HEK293 (cell line): ENCODE data around the gene GCA.
A peak's percentile ranks its signal among the peaks of the same experiment; 100 is the strongest.

Experiments
- ZBTB20 ChIP-seq: fragments of 450-650 bp; formaldehyde crosslinking; IDR thresholded peaks from 2 replicates; pipeline ENCODE4 v1.5.1; 2016; ENCODE audit warnings: missing biosample characterization, missing genetic modification characterization
- ZFP41 ChIP-seq: fragments of 450-650 bp; formaldehyde crosslinking; IDR thresholded peaks from 2 replicates; pipeline ENCODE4 v1.5.1; 2016; ENCODE audit warnings: missing biosample characterization, missing genetic modification characterization, borderline replicate concordance
- ZNF146 ChIP-seq: fragments of 450-650 bp; formaldehyde crosslinking; IDR thresholded peaks from 2 replicates; pipeline ENCODE4 v1.5.1; 2016; ENCODE audit warnings: missing biosample characterization, missing genetic modification characterization
- ZNF2 ChIP-seq: fragments of 450-650 bp; formaldehyde crosslinking; IDR thresholded peaks from 2 replicates; pipeline ENCODE4 v1.5.1; 2016; ENCODE audit warnings: missing biosample characterization, missing genetic modification characterization
- ZNF292 ChIP-seq: fragments of 450-650 bp; formaldehyde crosslinking; IDR thresholded peaks from 2 replicates; pipeline ENCODE4 v1.5.1; 2016; ENCODE audit warnings: low read depth, missing biosample characterization, missing genetic modification characterization, borderline replicate concordance
- ZNF335 ChIP-seq: fragments of 450-650 bp; formaldehyde crosslinking; conservative IDR thresholded peaks from 2 replicates; pipeline ENCODE4 v1.5.1; 2016; ENCODE audit warnings: missing biosample characterization, missing genetic modification characterization
- ZNF501 ChIP-seq: fragments of 450-650 bp; formaldehyde crosslinking; IDR thresholded peaks from 2 replicates; pipeline ENCODE4 v1.5.1; 2016; ENCODE audit warnings: missing biosample characterization, missing genetic modification characterization
- ZNF530 ChIP-seq: fragments of 450-650 bp; formaldehyde crosslinking; IDR thresholded peaks from 2 replicates; pipeline ENCODE4 v1.5.1; 2016; ENCODE audit warnings: low read depth, missing biosample characterization, missing genetic modification characterization
- ZNF76 ChIP-seq: fragments of 450-650 bp; formaldehyde crosslinking; IDR thresholded peaks from 2 replicates; pipeline ENCODE4; 2016; ENCODE audit warnings: low read depth, missing biosample characterization, missing genetic modification characterization, borderline replicate concordance
- ZNF843 ChIP-seq: fragments of 450-650 bp; formaldehyde crosslinking; IDR thresholded peaks from 2 replicates; pipeline ENCODE4 v1.5.1; 2016; ENCODE audit warnings: missing biosample characterization, missing genetic modification characterization
- ZXDB ChIP-seq: fragments of 450-650 bp; formaldehyde crosslinking; IDR thresholded peaks from 2 replicates; pipeline ENCODE4 v1.5.1; 2016; ENCODE audit warnings: missing biosample characterization, missing genetic modification characterization
- TF ChIP-seq, protein P1 (sequence below): fragments of 450-650 bp; formaldehyde crosslinking; IDR thresholded peaks from 2 replicates; pipeline ENCODE4 v1.5.1; 2016; ENCODE audit warnings: missing biosample characterization, missing genetic modification characterization
- TF ChIP-seq, protein P2 (sequence below): fragments of 450-650 bp; formaldehyde crosslinking; conservative IDR thresholded peaks from 2 replicates; pipeline ENCODE4 v1.5.1; 2016; ENCODE audit warnings: low read depth, missing biosample characterization, missing genetic modification characterization
- TF ChIP-seq, protein P3 (sequence below): fragments of 450-650 bp; formaldehyde crosslinking; IDR thresholded peaks from 2 replicates; pipeline ENCODE4 v1.5.1; 2016; ENCODE audit warnings: missing biosample characterization, missing genetic modification characterization
- TF ChIP-seq, protein P4 (sequence below): fragments of 450-650 bp; formaldehyde crosslinking; IDR thresholded peaks from 2 replicates; pipeline ENCODE4 v1.5.1; 2016; ENCODE audit warnings: missing biosample characterization, missing genetic modification characterization
- TF ChIP-seq, protein P5 (sequence below): fragments of 450-650 bp; formaldehyde crosslinking; IDR thresholded peaks from 2 replicates; pipeline ENCODE4 v1.5.1; 2016; ENCODE audit warnings: missing biosample characterization, missing genetic modification characterization
- TF ChIP-seq, protein P6 (sequence below): fragments of 450-650 bp; formaldehyde crosslinking; conservative IDR thresholded peaks from 2 replicates; pipeline ENCODE4 v1.5.1; 2016; ENCODE audit warnings: low read depth, missing biosample characterization, missing genetic modification characterization
- TF ChIP-seq, protein P7 (sequence below): fragments of 450-650 bp; formaldehyde crosslinking; IDR thresholded peaks from 2 replicates; pipeline ENCODE4 v1.5.1; 2016; ENCODE audit warnings: missing biosample characterization, missing genetic modification characterization

Gene GCA

DNA sequence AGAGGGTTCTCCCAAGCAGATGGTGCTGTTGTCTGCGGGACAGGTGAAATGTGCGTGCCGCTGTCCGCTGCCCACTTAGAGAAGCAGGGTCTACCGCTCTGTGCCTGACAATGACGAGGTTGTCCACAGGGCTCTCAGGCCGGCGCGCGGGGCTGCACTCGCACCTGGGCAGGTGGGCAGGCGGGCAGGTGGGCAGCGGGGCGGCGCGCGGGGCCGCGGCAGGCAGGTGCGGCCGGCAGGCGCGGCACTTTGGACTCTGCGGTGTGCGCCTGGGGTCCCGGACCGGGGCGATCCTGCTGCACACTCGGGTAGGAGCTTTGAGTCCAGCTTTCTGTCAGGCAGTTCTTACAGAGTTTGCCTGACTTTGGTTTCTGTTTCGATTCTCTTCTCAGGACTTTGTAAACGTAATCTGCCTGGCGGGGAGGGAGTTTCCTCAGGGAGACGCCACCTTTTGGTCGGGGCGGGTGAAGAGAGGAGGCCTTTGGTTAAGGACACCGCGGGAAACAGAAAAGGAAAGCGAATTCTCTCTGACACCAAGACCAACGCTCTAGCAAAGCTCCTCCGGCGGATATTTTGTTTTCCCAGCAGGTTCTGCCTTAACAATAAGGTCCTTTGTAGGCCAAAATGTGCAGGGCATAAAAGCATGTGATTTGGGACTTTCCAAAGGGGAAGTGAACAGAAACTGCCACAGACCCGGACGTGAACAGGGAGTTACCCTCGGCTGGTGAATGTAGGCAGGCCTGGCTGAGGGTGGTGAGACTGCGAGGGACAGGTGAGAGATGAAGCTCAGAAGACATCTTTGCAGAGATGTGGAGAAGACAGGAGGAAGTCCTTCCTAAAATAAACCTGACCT lies 25.4 kb upstream of the GCA start, which contains the start of gene IFIH1 (continued):
- TF ChIP-seq, protein P1, sequence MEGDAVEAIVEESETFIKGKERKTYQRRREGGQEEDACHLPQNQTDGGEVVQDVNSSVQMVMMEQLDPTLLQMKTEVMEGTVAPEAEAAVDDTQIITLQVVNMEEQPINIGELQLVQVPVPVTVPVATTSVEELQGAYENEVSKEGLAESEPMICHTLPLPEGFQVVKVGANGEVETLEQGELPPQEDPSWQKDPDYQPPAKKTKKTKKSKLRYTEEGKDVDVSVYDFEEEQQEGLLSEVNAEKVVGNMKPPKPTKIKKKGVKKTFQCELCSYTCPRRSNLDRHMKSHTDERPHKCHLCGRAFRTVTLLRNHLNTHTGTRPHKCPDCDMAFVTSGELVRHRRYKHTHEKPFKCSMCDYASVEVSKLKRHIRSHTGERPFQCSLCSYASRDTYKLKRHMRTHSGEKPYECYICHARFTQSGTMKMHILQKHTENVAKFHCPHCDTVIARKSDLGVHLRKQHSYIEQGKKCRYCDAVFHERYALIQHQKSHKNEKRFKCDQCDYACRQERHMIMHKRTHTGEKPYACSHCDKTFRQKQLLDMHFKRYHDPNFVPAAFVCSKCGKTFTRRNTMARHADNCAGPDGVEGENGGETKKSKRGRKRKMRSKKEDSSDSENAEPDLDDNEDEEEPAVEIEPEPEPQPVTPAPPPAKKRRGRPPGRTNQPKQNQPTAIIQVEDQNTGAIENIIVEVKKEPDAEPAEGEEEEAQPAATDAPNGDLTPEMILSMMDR (tag by site-specific recombination), result no peak; the same call in 1 of the 2 replicates
- TF ChIP-seq ZNF335 (tag by site-specific recombination) (peak; percentile 63), ZNF530 (tag by site-specific recombination) (no peak), ZNF146 (tag by site-specific recombination) (no peak), ZNF2 (peak; percentile 62; the same call in 1 of the 2 replicates), ZFP41 (no peak), ZNF292 (tag by site-specific recombination) (no peak), ZNF501 (0 out of 2 replicates have a peak, but pooled peaks have one; percentile 34), ZNF843 (tag by site-specific recombination) (no peak), ZXDB (tag by site-specific recombination) (peak; percentile 23; the same call in 1 of the 2 replicates), ZNF76 (tag by site-specific recombination) (no peak), ZBTB20 (peak; percentile 14)
- TF ChIP-seq, protein P2, sequence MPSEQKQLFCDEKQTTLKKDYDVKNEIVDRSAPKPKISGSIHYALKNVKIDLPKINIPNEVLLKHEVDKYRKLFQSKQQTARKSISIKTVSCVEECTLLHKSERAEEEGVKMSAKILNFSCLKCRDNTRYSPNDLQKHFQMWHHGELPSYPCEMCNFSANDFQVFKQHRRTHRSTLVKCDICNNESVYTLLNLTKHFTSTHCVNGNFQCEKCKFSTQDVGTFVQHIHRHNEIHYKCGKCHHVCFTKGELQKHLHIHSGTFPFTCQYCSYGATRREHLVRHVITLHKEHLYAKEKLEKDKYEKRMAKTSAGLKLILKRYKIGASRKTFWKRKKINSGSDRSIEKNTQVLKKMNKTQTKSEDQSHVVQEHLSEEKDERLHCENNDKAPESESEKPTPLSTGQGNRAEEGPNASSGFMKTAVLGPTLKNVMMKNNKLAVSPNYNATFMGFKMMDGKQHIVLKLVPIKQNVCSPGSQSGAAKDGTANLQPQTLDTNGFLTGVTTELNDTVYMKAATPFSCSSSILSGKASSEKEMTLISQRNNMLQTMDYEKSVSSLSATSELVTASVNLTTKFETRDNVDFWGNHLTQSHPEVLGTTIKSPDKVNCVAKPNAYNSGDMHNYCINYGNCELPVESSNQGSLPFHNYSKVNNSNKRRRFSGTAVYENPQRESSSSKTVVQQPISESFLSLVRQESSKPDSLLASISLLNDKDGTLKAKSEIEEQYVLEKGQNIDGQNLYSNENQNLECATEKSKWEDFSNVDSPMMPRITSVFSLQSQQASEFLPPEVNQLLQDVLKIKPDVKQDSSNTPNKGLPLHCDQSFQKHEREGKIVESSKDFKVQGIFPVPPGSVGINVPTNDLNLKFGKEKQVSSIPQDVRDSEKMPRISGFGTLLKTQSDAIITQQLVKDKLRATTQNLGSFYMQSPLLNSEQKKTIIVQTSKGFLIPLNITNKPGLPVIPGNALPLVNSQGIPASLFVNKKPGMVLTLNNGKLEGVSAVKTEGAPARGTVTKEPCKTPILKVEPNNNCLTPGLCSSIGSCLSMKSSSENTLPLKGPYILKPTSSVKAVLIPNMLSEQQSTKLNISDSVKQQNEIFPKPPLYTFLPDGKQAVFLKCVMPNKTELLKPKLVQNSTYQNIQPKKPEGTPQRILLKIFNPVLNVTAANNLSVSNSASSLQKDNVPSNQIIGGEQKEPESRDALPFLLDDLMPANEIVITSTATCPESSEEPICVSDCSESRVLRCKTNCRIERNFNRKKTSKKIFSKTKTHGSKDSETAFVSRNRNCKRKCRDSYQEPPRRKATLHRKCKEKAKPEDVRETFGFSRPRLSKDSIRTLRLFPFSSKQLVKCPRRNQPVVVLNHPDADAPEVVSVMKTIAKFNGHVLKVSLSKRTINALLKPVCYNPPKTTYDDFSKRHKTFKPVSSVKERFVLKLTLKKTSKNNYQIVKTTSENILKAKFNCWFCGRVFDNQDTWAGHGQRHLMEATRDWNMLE (tag by site-specific recombination), result 0 out of 2 replicates have a peak, but pooled peaks have one; percentile 23
- TF ChIP-seq, protein P3, sequence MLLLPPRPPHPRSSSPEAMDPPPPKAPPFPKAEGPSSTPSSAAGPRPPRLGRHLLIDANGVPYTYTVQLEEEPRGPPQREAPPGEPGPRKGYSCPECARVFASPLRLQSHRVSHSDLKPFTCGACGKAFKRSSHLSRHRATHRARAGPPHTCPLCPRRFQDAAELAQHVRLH (tag by site-specific recombination), result no peak
- TF ChIP-seq, protein P4, sequence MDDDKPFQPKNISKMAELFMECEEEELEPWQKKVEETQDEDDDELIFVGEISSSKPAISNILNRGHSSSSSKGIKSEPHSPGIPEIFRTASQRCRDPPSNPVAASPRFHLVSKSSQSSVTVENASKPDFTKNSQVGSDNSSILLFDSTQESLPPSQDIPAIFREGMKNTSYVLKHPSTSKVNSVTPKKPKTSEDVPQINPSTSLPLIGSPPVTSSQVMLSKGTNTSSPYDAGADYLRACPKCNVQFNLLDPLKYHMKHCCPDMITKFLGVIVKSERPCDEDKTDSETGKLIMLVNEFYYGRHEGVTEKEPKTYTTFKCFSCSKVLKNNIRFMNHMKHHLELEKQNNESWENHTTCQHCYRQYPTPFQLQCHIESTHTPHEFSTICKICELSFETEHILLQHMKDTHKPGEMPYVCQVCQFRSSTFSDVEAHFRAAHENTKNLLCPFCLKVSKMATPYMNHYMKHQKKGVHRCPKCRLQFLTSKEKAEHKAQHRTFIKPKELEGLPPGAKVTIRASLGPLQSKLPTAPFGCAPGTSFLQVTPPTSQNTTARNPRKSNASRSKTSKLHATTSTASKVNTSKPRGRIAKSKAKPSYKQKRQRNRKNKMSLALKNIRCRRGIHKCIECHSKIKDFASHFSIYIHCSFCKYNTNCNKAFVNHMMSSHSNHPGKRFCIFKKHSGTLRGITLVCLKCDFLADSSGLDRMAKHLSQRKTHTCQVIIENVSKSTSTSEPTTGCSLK (tag by site-specific recombination), result no peak
- TF ChIP-seq, protein P5, sequence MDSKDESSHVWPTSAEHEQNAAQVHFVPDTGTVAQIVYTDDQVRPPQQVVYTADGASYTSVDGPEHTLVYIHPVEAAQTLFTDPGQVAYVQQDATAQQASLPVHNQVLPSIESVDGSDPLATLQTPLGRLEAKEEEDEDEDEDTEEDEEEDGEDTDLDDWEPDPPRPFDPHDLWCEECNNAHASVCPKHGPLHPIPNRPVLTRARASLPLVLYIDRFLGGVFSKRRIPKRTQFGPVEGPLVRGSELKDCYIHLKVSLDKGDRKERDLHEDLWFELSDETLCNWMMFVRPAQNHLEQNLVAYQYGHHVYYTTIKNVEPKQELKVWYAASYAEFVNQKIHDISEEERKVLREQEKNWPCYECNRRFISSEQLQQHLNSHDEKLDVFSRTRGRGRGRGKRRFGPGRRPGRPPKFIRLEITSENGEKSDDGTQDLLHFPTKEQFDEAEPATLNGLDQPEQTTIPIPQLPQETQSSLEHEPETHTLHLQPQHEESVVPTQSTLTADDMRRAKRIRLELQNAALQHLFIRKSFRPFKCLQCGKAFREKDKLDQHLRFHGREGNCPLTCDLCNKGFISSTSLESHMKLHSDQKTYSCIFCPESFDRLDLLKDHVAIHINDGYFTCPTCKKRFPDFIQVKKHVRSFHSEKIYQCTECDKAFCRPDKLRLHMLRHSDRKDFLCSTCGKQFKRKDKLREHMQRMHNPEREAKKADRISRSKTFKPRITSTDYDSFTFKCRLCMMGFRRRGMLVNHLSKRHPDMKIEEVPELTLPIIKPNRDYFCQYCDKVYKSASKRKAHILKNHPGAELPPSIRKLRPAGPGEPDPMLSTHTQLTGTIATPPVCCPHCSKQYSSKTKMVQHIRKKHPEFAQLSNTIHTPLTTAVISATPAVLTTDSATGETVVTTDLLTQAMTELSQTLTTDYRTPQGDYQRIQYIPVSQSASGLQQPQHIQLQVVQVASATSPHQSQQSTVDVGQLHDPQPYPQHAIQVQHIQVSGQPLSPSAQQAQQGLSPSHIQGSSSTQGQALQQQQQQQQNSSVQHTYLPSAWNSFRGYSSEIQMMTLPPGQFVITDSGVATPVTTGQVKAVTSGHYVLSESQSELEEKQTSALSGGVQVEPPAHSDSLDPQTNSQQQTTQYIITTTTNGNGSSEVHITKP (tag by site-specific recombination), result peak; percentile 98
- TF ChIP-seq, protein P6, sequence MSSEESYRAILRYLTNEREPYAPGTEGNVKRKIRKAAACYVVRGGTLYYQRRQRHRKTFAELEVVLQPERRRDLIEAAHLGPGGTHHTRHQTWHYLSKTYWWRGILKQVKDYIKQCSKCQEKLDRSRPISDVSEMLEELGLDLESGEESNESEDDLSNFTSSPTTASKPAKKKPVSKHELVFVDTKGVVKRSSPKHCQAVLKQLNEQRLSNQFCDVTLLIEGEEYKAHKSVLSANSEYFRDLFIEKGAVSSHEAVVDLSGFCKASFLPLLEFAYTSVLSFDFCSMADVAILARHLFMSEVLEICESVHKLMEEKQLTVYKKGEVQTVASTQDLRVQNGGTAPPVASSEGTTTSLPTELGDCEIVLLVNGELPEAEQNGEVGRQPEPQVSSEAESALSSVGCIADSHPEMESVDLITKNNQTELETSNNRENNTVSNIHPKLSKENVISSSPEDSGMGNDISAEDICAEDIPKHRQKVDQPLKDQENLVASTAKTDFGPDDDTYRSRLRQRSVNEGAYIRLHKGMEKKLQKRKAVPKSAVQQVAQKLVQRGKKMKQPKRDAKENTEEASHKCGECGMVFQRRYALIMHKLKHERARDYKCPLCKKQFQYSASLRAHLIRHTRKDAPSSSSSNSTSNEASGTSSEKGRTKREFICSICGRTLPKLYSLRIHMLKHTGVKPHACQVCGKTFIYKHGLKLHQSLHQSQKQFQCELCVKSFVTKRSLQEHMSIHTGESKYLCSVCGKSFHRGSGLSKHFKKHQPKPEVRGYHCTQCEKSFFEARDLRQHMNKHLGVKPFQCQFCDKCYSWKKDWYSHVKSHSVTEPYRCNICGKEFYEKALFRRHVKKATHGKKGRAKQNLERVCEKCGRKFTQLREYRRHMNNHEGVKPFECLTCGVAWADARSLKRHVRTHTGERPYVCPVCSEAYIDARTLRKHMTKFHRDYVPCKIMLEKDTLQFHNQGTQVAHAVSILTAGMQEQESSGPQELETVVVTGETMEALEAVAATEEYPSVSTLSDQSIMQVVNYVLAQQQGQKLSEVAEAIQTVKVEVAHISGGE (tag by site-specific recombination), result peak; percentile 49
- TF ChIP-seq, protein P7, sequence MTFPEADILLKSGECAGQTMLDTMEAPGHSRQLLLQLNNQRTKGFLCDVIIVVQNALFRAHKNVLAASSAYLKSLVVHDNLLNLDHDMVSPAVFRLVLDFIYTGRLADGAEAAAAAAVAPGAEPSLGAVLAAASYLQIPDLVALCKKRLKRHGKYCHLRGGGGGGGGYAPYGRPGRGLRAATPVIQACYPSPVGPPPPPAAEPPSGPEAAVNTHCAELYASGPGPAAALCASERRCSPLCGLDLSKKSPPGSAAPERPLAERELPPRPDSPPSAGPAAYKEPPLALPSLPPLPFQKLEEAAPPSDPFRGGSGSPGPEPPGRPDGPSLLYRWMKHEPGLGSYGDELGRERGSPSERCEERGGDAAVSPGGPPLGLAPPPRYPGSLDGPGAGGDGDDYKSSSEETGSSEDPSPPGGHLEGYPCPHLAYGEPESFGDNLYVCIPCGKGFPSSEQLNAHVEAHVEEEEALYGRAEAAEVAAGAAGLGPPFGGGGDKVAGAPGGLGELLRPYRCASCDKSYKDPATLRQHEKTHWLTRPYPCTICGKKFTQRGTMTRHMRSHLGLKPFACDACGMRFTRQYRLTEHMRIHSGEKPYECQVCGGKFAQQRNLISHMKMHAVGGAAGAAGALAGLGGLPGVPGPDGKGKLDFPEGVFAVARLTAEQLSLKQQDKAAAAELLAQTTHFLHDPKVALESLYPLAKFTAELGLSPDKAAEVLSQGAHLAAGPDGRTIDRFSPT (tag by site-specific recombination), result 0 out of 2 replicates have a peak, but pooled peaks have one; percentile 37
